Hepatocyte (in vitro differentiated cells): Measurements from ENCODE around the gene SMIM24. TPM values are rescaled to one million over a fixed set of nuclear protein-coding genes. Genes with fewer than 3 reads are reported as not detected.
"Not testable (repeated sequence)": the region's sequence is repeated elsewhere in the genome, so short reads cannot be mapped to it uniquely, and the experiment has no call there.

Experiments
- DNase-seq: peaks from one replicate; pipeline ENCODE4 v3.0.0-alpha.2; 2016; ENCODE audit warnings: low spot score
- H2AFZ ChIP-seq: fragments of 200-600 bp; sonication (generic); 2 replicates; pipeline ENCODE4 v1.6.0; 2016; ENCODE audit warnings: antibody characterized with exemption, mild to moderate bottlenecking
- H3K27ac ChIP-seq: fragments of 200-600 bp; sonication (generic); 2 replicates; pipeline ENCODE4 v1.5.1; 2016; ENCODE audit warnings: mild to moderate bottlenecking
- H3K27me3 ChIP-seq: fragments of 200-600 bp; sonication (generic); 2 replicates; pipeline ENCODE4 v1.6.1; 2016
- H3K36me3 ChIP-seq: fragments of 200-600 bp; sonication (generic); replicated peaks from 2 replicates; pipeline ENCODE4 v1.5.1; 2016; ENCODE audit warnings: low read depth; ENCODE audit not compliant: insufficient read depth
- H3K4me1 ChIP-seq: fragments of 200-600 bp; sonication (generic); 2 replicates; pipeline ENCODE4 v1.5.1; 2016; ENCODE audit warnings: mild to moderate bottlenecking, moderate library complexity; ENCODE audit not compliant: insufficient read depth
- H3K4me2 ChIP-seq: fragments of 200-600 bp; sonication (generic); 2 replicates; pipeline ENCODE4 v1.6.0; 2016
- H3K4me3 ChIP-seq: fragments of 200-600 bp; sonication (generic); 2 replicates; pipeline ENCODE4 v1.5.1; 2016; ENCODE audit warnings: mild to moderate bottlenecking
- H3K79me2 ChIP-seq: fragments of 200-600 bp; sonication (generic); 2 replicates; pipeline ENCODE4 v1.6.0; 2017; ENCODE audit warnings: mild to moderate bottlenecking
- H3K9me2 ChIP-seq: fragments of 200-600 bp; sonication (generic); replicated peaks from 2 replicates; pipeline ENCODE4 v1.6.0; 2017; ENCODE audit warnings: mild to moderate bottlenecking; ENCODE audit not compliant: insufficient read depth
- H3K9me3 ChIP-seq: fragments of 200-600 bp; sonication (generic); 2 replicates; pipeline ENCODE4 v1.5.1; 2016; ENCODE audit warnings: low read depth, mild to moderate bottlenecking
- H4K20me1 ChIP-seq: fragments of 200-600 bp; sonication (generic); 2 replicates; pipeline ENCODE4 v1.6.0; 2016; ENCODE audit warnings: mild to moderate bottlenecking; ENCODE audit not compliant: insufficient read depth, poor library complexity, severe bottlenecking
- CTCF ChIP-seq: fragments of 200-600 bp; sonication (generic); IDR thresholded peaks from 2 replicates; pipeline ENCODE4 v1.5.1; 2016; ENCODE audit warnings: antibody characterized with exemption, mild to moderate bottlenecking; ENCODE audit not compliant: poor library complexity
- EZH2 ChIP-seq: fragments of 200-600 bp; sonication (generic); IDR thresholded peaks from 2 replicates; pipeline ENCODE4 v1.6.1; 2016; ENCODE audit warnings: antibody characterized with exemption, mild to moderate bottlenecking, borderline replicate concordance
- EZH2phosphoT487 ChIP-seq: fragments of 200-600 bp; sonication (generic); IDR thresholded peaks from one replicate; pipeline ENCODE4 v1.6.1; 2018; ENCODE audit warnings: antibody characterized with exemption, mild to moderate bottlenecking, low read depth, moderate library complexity; ENCODE audit not compliant: unreplicated experiment, severe bottlenecking
- WGBS: methylation state at CpG from one replicate; pipeline ENCODE4 v1.1.6; 2016; ENCODE audit warnings: low lambda C conversion rate; ENCODE audit errors: missing lambda C conversion rate; 5-methylcytosine and 5-hydroxymethylcytosine counted together
- polyA plus RNA-seq: library from polyadenylated mRNA; unstranded; fragments of >200 nt; fragmentation: Nextera tagmentation; extraction: Ambion mirVana; gene quantifications from 2 replicates; pipeline ENCODE4 v1.2.1, GENCODE V29; 2016
- total RNA-seq: library from RNA; depleted of rRNA; stranded (reverse); fragments of >200 nt; gene quantifications from 2 replicates; pipeline ENCODE4 v1.2.3, GENCODE V29; 2014

Gene SMIM24
- 81.2 and 85.5 TPM in 2 replicates for total RNA-seq
- polyA plus RNA-seq, result 114 and 151 TPM in 2 replicates

DNA sequence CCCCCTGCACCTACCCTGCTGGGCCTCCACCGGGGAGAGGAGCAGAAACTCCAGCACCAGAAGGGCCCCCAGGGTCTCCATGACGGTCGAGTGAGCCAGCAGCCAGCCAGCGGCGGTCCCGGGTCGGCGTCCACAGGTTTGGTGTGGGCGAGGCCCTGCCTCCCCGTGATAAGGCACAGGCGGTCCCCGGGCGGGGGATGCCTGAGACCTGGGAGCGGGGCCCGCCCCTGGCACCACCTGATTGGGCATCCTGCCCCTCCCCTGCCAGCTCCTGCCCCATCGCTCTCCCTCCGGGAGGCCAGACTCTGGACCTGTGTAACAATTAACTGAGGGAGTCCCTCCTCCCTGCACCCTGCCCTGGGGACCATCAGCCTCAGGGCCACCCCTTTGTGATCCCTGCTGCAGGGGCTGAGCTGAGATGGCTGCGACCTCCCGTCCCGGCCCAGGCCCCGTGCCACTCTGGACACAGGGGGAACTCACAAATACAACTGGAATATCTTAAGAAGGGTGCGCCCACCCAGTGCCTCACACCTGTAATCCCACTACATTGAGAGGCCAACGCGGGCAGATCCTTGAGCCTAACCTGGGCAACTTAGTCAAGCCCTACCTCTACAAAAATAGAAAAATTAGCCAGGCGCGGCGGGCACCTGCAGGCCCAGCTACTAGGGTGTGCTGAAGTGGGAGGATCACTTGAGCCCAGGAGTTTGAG lies at the start of gene SMIM24:
SMIM24 (minus strand) TSS at position 143 of the 709 bp plus-strand sequence; CDS start at position 81, 62 bp downstream.
- H3K4me2 ChIP-seq, result peak within 1 kb of the TSS; percentile 57

DNA sequence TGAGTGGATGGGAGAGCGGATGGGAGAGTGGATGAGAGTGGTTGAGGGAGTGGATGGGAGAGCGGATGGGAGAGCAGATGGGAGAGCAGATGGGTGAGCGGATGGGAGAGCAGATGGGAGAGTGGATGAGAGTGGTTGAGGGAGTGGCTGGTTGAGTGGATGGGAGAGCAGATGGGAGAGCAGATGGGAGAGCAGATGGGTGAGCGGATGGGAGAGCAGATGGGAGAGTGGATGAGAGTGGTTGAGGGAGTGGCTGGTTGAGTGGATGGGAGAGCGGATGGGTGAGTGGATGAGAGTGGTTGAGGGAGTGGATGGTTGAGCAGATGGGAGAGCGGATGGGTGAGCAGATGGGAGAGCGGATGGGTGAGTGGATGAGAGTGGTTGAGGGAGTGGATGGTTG lies 49.0 kb upstream of the SMIM24 start:
- not testable (repeated sequence) for H3K4me3 ChIP-seq, H4K20me1 ChIP-seq, H3K4me1 ChIP-seq, H3K4me2 ChIP-seq, H3K79me2 ChIP-seq, H2AFZ ChIP-seq, H3K9me3 ChIP-seq, H3K27ac ChIP-seq, H3K9me2 ChIP-seq, DNase-seq, H3K27me3 ChIP-seq, H3K36me3 ChIP-seq
- 100% methylated on average over 1 of the region's 7 CpGs for WGBS

More for the DNA sequence above, at the start of gene SMIM24:
- Histone ChIP-seq H3K4me3 (no peak within 1 kb of the TSS), H3K9me3 (no peaks in the 10 kb centered on the region), H3K4me1 (no peaks in the 10 kb centered on the region), H4K20me1 (no peaks in the 10 kb centered on the region), H3K9me2 (no peaks in the 10 kb centered on the region), H3K79me2 (no peaks in the 10 kb centered on the region), H3K27ac (peak within 1 kb of the TSS; percentile 54), H3K36me3 (no peaks in the 10 kb centered on the region), H3K27me3 (no peaks in the 10 kb centered on the region), H2AFZ (no peak within 1 kb of the TSS)
- peak; percentile 68 for DNase-seq
- WGBS, result 81% methylated on average over 19 of the region's 27 CpGs
- TF ChIP-seq EZH2, result no peak
- TF ChIP-seq CTCF, result no peak
- no peak for TF ChIP-seq EZH2phosphoT487

- H4K20me1 ChIP-seq, result no peaks in the 10 kb centered on the region
- TF ChIP-seq EZH2phosphoT487 (no peak), EZH2 (no peak), CTCF (no peak)
- H3K27ac ChIP-seq, result no peak overlapping the region
- H3K79me2 ChIP-seq, result no peaks in the 10 kb centered on the region
- H3K9me2 ChIP-seq, result no peaks in the 10 kb centered on the region
- no peak overlapping the region for H3K4me2 ChIP-seq
- over 99% methylated on average over 15 of the region's 20 CpGs for WGBS
- no peaks in the 10 kb centered on the region for H3K36me3 ChIP-seq
- no peaks in the 10 kb centered on the region for H3K27me3 ChIP-seq
- H3K4me3 ChIP-seq, result no peak overlapping the region
- DNase-seq, result no peak
- H3K9me3 ChIP-seq, result no peaks in the 10 kb centered on the region
- no peaks in the 10 kb centered on the region for H3K4me1 ChIP-seq
- no peak overlapping the region for H2AFZ ChIP-seq
Measured at GRCh38 chr19:3528539-3529211, 48.4 kb upstream of the SMIM24 start.

DNA sequence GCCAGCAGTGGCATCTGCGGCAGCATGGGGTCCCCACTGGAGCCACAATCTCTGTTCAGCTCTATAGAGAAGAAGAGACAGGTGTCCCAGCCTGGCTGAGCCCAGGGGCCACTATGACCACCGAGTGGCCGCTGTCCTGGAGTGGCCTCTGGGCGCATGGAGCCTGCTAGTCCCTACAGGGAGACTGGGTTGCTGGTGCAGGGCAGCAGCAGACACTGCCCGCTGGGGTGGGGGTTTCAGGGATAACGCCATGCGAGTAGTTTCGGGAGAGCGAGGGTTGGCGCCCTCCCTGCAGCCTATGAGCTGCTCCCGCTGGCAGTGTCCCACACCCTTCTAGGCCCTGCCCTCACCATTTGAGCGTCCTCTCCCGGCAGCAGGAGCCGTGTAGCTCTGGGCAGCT lies 47.8 kb upstream of the SMIM24 start:
- Histone ChIP-seq H3K27me3 (no peaks in the 10 kb centered on the region), H3K9me3 (no peaks in the 10 kb centered on the region), H3K4me2 (no peak overlapping the region), H3K4me1 (no peaks in the 10 kb centered on the region), H4K20me1 (peaks cover 3% of the 10 kb centered on the region), H3K4me3 (no peak overlapping the region), H3K36me3 (no peaks in the 10 kb centered on the region), H3K27ac (no peak overlapping the region), H2AFZ (no peak overlapping the region), H3K79me2 (no peaks in the 10 kb centered on the region), H3K9me2 (no peaks in the 10 kb centered on the region)
- DNase-seq, result no peak
- TF ChIP-seq EZH2 (no peak), EZH2phosphoT487 (no peak), CTCF (no peak)
- 100% methylated on average over 8 of the region's 14 CpGs for WGBS
